ENCODE measurements around the gene H2BK1. TPM values are rescaled to one million over a fixed set of nuclear protein-coding genes. Genes with fewer than 3 reads are reported as not detected.

Gene H2BK1
- total RNA-seq, 1 donor from 2014 or later, result not detected

GRCh38 chr7:151250181-151251132 lies 40.2 kb upstream of the H2BK1 start:
- no peak for DNase-seq (ENCODE audit: low read depth)
- FAIRE-seq, result peak; percentile 86
- TF ChIP-seq CTCF (IDR thresholded peaks at IDR 0.05; ENCODE audit: insufficient read depth, low read length, severe bottlenecking), result no peak
- H3K4me3 ChIP-seq (ENCODE audit: low read depth, low read length), result no peak overlapping the region
- H3K27me3 ChIP-seq (ENCODE audit: control insufficient read depth, insufficient read depth, low read length), result peaks cover 7% of the 10 kb centered on the region
- no peaks in the 10 kb centered on the region for H3K36me3 ChIP-seq (ENCODE audit: control insufficient read depth, insufficient read depth, low read length)

- TF ChIP-seq CTCF (IDR thresholded peaks at IDR 0.05; ENCODE audit: insufficient read depth, low read length, severe bottlenecking), result no peak
- FAIRE-seq (no peak), DNase-seq (ENCODE audit: low read depth) (peak; percentile 44)
- Histone ChIP-seq H3K4me3 (ENCODE audit: low read depth, low read length) (no peak overlapping the region), H3K36me3 (ENCODE audit: control insufficient read depth, insufficient read depth, low read length) (no peaks in the 10 kb centered on the region), H3K27me3 (ENCODE audit: control insufficient read depth, insufficient read depth, low read length) (peaks cover 7% of the 10 kb centered on the region)
Measured at GRCh38 chr7:151249732-151250072, 39.4 kb upstream of the H2BK1 start.

DNA sequence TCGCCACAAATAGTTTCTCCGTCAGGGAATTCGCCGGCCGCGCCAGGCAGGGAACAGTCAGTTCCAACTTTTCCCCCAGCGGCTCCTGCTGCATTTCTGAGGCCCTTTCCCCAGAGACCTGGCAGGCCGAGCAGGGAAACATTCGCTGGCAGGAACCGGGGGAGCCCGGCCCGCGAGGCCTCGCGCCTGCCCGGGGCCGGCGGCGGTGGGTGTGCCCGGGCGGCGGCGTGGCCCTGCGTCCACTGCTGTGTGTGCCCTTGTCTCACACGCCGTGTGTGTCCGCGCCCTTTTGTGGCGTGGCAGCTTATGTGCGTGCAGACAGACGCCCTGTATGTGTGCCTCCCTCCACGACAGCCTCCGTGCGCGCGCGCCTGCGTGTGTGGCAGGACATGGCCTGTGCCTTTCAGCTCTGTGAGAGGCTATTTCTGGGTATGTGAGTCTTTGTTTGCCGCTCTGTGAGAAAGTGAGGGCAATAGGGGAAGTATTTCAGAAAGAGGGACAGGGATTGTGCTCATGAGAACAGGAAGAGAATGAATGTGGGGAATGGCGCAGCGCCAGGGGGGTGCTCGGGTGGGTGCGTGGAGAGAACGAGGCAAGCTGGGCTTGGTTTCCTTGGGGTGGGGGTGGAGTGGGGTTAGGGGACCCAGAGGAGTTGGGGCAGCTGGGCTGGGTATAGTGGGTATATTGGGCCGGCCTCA lies 38.9 kb upstream of the H2BK1 start:
- no peak for TF ChIP-seq CTCF (IDR thresholded peaks at IDR 0.05; ENCODE audit: insufficient read depth, low read length, severe bottlenecking)
- DNase-seq (ENCODE audit: low read depth) (peak; percentile 29), FAIRE-seq (no peak)
- H3K27me3 ChIP-seq (ENCODE audit: control insufficient read depth, insufficient read depth, low read length), result peaks cover 8% of the 10 kb centered on the region
- peak overlapping the region; percentile 46 for H3K4me3 ChIP-seq (ENCODE audit: low read depth, low read length)
- no peaks in the 10 kb centered on the region for H3K36me3 ChIP-seq (ENCODE audit: control insufficient read depth, insufficient read depth, low read length)

GRCh38 chr7:151248346-151249033 lies 38.2 kb upstream of the H2BK1 start, which contains the start of gene SMARCD3:
Gene SMARCD3 (minus strand): TSS chr7:151248694. CDS start chr7:151248562, 132 bp downstream.
- peaks cover 8% of the 10 kb centered on the region for H3K27me3 ChIP-seq (ENCODE audit: control insufficient read depth, insufficient read depth, low read length)
- FAIRE-seq (no peak), DNase-seq (ENCODE audit: low read depth) (no peak)

More at GRCh38 chr7:151248346-151249033, 38.2 kb upstream of the H2BK1 start, which contains the start of gene SMARCD3:
- no peak for TF ChIP-seq CTCF (IDR thresholded peaks at IDR 0.05; ENCODE audit: insufficient read depth, low read length, severe bottlenecking)
- Histone ChIP-seq H3K4me3 (ENCODE audit: low read depth, low read length) (peak within 1 kb of the TSS; percentile 46), H3K36me3 (ENCODE audit: control insufficient read depth, insufficient read depth, low read length) (no peaks in the 10 kb centered on the region)
